HG03521 (cell line): ENCODE data around the gene ALDOC.

ENCODE experiments used
- ATAC-seq: cut with Tn5 transposase; IDR thresholded peaks from one replicate; pipeline ENCODE4 v1.9.1; 2021; ENCODE audit warnings: mild to moderate bottlenecking, moderate library complexity; ENCODE audit not compliant: unreplicated experiment

ALDOC gene

DNA sequence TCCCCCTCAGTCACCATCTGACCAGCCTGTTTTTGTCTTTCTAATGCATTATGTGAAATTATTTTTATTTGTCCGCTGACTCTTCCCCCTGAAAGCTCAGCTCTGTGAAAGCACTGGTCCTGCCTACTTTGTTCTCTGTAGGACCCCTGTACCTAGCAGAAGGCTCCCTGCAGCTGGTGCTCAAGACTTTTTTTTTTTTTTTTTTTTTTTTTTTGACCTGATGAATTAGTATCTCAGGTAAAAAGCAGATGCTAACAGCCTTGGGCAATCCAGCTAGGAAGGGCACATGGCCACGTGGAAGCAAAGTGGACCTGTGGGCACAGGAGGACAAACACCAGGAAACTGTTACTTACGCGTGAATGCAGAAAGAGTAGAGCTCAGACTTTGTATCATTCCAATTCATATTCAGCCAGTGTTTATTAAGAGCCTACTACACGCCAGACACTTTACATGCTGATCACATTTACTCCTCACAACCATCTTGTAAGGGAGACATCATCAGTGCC lies 23.6 kb downstream of the ALDOC start:
- no peak for ATAC-seq

GRCh38 chr17:28552176-28552999 lies 24.3 kb downstream of the ALDOC start, which contains the start of gene UNC119:
UNC119 (minus strand) TSS chr17:28552624; CDS start chr17:28552557, 67 bp downstream.
- ATAC-seq, result peak; percentile 48

DNA sequence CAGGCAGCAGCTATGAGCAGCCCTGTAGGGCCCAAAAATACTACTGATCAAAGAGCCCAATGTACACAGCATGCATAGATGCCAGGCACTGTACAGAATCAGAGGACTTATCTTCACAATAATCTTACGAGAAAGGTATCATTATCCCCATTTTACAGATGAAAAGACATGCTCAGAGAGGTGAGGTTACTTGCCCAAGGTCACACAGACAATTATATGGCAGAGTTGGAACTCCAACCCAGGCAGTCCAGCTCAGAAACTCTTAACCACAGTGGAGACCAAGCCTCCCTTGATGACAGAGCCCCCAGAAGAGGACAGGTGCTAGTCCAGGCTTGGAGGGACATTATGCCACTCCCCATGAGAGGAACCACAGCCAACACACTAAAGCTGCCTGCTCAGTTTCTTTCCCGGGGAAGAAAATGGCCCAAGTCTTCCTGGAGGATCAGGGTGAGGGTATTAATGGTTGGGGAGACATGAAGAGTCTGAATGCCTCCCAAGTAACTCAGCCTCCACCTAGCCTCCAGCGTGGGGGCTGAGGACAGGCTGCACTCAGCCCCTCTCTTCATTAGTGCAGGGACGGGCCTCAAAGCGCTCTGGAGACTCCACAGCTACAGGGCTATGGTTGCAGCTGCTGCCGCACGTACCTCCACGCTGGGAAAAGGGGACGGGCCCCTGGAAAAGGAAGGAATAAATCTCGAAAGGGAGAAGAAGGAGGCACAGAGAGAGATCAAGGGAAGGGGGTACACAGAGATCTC lies 25.1 kb downstream of the ALDOC start:
- ATAC-seq, result no peak

- no peak for ATAC-seq
Measured at GRCh38 chr17:28550858-28551257, 25.8 kb downstream of the ALDOC start.

GRCh38 chr17:28549236-28550132 lies 27.2 kb downstream of the ALDOC start:
- ATAC-seq, result no peak

DNA sequence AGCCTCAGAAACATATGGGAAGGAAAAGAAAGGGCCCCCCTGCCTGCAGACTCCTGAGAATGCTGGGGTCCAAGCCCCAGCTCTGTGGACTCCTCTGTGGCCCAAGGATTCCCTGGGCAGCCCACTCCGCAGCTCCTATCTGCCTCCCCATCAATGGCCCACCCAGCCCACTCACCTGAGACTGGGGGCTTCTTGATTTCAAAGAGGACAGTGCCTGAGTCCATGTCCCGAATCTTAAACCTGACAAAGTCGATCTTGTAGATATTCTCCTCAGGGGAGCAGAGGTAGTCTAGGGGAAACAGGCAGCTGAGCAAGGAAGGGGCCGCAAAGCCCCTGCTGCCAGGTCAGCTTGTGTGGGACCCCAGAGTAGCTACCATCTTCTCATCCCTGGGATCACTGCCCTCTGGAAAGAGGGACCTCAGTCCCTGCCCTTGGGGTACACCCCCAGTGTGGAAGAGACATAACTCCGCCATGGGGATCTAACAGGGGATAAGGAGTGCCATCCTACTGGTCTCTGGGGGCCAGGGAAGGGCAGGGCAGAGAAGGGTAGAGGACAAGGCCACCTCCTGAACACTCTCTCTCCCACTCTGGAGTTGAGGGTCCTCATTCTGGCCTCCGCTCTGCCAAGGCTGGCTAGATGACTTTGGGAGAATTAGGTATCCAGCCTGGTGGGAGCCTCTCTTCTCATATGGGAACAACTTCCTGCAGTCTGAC lies 28.1 kb downstream of the ALDOC start:
- ATAC-seq, result no peak

- no peak for ATAC-seq
Measured at GRCh38 chr17:28547623-28548416, 28.9 kb downstream of the ALDOC start.

- no peak for ATAC-seq
Measured at GRCh38 chr17:28547096-28547622, 29.5 kb downstream of the ALDOC start.

DNA sequence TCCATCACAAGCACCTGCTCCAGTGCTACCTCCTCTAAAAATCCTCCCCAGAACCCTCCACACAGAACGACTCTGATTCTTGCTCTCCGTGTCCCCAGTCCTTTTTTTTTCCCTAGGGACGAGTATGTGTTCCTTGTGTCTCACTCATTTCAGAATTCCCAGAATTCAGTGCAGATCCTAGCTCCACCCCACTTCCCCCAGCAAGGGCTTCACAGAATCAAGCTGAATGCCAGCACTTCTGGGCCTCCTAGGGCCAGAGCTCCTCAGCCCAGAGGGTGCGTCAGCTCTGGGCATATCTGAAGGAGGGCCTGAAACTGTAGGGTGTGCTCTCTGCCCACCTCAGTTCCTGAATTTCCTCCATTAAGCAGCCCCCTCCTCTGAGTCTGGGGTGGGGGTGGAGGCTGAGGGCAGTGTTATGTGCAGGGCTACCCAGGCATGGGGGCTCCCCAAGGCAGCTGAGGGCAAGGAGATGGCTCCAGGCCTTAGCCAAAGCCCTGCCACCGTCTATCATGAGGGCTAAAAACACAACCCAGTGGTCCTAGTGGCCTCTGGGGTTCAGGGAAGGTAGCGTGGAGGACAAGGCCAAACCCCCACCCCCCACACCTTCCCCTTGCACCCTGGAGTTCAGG lies 30.8 kb downstream of the ALDOC start:
- ATAC-seq, result no peak

DNA sequence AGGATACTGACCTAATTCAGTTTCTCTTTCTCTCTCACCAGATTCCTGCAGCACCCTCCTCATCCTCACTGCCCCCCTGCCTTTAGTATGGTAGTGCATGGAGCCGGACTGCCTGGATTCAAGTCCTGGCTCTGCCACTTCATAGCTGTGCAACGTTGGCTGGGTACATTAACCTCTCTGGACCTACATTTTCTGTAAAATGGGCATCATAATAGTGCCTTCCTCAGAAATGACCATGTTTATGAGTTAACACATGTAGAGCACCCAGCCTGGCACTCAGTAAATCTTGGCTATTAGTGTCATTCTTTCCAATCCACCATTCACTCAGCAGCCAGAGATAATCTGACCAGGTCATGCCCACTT lies 31.6 kb downstream of the ALDOC start:
- ATAC-seq, result no peak

DNA sequence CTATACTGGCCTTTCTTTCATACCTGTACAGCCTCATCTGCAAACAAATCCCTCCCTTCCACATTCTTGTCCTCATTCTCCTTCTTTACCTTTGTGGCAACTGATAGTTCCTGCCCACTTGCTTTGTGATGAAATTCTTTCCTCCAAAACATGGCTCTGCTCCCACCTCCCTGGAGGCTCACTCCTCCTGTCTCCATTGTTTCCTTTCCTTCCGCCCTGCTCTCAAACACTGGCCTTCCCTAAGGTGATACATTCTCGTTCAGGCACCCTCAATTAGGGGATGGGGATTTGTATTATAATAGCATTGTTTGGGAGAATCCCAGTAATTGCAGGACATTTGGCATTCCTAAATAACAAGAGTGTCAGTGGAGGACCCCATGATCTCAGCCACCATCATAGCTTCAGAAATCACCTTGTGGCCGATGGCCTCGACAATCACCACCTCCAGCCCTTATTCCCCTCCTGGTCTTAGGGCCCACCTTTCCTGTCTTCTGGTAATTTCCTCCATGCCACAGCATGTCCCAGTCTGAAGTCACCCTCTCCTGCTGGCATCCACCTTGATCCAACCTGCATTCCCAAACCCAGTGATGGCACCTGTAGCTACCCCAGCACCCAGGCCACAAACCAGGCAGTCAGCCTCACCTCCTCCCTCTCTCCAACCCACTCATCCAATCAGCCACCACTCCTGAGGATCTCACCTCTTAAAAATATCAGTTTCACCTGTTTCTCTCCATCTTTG lies 32.1 kb downstream of the ALDOC start:
- no peak for ATAC-seq

DNA sequence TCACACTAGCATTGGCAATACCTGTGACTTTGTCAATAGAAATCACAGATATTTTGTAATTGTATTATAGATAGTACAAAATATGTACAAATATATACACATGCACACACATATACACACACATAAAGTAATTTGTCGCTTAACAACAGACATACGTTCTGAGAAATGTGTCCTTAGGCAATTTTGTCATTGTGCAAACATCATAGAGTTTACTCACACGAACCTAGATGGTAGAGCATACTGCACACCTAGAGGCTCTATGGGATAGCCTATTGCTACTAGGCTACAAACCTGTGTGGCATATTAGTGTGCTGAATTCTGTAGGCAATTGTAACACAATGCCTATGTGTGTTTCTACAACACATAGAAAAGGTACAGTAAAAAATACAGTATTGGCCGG lies 35.3 kb downstream of the ALDOC start:
- ATAC-seq, result no peak

GRCh38 chr17:28540231-28540630 lies 36.5 kb downstream of the ALDOC start:
- ATAC-seq, result no peak

GRCh38 chr17:28538296-28538895 lies 38.3 kb downstream of the ALDOC start:
- no peak for ATAC-seq

DNA sequence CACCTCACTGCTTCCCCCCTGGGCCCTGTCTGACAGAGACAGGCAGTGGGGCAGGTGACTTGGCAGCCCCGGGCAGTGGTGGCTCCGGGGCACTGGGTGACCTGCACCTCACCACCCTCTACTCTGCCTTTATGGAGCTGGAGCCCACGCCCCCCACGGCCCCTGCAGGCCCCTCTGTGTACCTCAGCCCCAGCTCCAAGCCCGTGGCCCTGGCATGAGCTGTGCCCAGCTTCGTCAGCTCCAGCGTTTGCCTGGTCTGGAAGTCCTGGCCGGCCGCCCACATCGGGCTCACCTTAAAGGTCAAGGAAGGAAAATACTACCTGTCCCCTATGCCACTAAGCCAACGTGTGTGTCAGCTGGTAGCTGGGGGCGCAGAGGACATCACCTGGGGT lies 39.5 kb downstream of the ALDOC start:
- no peak for ATAC-seq

- no peak for ATAC-seq
Measured at GRCh38 chr17:28536532-28537218, 40.0 kb downstream of the ALDOC start.

DNA sequence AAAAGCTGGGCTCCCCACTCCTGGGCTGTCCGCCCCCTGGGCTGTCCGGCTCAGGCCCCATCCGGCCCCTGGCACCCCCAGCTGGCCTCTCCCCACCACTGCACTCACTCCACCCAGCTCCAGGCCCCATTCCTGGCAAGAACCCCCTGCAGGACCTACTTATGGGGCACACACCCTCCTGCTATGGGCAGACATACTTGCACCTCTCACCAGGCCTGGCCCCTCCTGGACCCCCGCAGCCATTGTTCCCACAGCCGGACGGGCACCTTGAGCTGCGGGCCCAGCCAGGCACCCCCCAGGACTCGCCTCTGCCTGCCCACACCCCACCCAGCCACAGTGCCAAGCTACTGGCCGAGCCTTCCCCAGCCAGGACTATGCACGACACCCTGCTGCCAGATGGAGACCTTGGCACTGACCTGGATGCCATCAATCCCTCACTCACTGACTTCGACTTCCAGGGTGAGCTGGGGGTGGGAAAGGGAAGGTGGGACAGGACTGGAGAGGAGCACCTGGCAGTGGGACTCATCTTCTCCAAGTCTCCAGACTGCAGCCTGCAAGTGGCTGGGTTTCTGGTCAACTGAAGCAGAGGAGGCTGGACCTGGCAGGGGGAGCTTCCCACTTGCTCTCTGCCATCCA lies 41.8 kb downstream of the ALDOC start:
- no peak for ATAC-seq
